Posterior vena cava (tissue), 2 donors: ENCODE results near the gene VAX1. TPM values are rescaled to one million over a fixed set of nuclear protein-coding genes. Genes with fewer than 3 reads are reported as not detected.
"Not testable (repeated sequence)": the region's sequence is repeated elsewhere in the genome, so short reads cannot be mapped to it uniquely, and the experiment has no call there.

Experiments
- DNase-seq: peaks from one replicate; pipeline ENCODE4 v3.0.0-alpha.2; 2020; ENCODE audit warnings: low spot score
- intact Hi-C, 2 donors: fragments of 100-400 bp; cut with DNase I; formaldehyde crosslinking; loops; one replicate each; pipeline versions ENCODE4 v1.14.1 to v1.14.2; 2022 to 2023
- microRNA-seq, 2 donors: library from miRNA; unstranded; fragments of <30 nt; microRNA quantifications; one replicate each; pipeline ENCODE4 v1.2.0, GENCODE V29; 2020 to 2021; ENCODE audit warnings: borderline microRNAs expressed in 2 of 2
- total RNA-seq, 2 donors: library from RNA; stranded (reverse); fragmentation: NEBNext Ultra II Directional; extraction: Animal tissue kit (Norgen Biotek cat#: 25700); gene quantifications; one replicate each; pipeline ENCODE4 v1.2.1, GENCODE V29; 2021
- donor health status: DM: yes; HTN: yes; CAD: no.
- donor health status: DM: yes; HTN: yes; CAD: no.

The VAX1 gene
- total RNA-seq, 2 donors from 2014 or later: not detected

DNA sequence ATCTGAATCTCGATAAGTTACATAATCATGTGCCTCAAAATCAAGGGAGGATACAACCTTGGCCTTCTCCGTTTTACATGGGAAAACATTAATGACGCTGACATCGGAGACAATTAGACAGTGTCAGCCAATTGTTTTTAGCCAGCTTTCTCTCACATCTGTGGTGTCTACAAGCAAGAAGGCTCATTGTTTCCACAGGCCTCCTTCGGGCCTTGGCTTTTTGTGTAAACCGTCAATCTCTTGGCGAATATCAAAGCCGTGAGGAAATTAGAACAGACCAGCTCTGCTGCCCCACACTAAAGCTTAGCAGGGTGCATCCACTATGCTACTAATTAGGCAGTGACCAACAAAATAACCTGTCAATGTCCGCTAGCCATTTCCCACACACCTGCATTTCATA, 43.2 kb downstream of the VAX1 start:
- intact Hi-C loops: no loop called here
- DNase-seq: no peak

DNA sequence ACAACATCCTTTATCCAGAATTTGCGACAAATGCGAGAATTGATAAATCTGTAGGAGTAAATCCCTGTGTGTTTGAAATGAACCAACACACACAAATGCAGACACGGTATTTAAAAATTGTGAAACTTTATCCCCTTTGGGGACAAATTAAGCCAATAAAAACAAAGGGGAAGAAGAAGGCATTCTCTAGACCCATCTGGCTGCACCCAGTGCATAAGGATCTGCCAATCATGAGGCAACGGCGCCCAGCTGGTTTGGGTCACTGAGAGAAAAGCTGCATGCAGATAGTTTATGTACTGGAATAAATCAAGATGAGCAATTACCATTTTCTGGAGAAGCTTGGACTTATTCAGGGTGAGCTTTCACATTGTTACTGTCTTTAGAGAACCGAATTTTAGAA, 45.7 kb downstream of the VAX1 start:
- no peak for DNase-seq
- intact Hi-C loops: no loop called here

DNA sequence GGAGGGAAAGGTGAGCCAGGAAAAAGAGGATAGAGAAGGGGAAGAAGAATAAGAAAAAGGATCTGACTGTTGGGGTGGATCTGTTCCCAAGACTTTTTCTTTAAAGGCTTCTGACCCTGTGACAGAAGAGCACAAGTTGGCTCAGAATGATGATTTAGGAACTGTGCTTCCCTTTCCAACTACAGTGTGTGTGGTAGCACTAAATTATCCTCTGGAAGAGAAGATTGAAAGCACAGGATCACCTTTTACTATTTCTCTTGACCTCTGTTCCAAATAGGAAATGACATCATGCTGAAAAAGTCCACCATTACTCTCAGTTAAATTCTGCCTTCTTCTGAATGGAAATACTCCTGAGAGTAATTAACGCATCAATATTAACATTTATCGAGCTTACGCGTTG, 47.2 kb downstream of the VAX1 start:
- intact Hi-C loops: no loop called here
- DNase-seq: no peak

DNA sequence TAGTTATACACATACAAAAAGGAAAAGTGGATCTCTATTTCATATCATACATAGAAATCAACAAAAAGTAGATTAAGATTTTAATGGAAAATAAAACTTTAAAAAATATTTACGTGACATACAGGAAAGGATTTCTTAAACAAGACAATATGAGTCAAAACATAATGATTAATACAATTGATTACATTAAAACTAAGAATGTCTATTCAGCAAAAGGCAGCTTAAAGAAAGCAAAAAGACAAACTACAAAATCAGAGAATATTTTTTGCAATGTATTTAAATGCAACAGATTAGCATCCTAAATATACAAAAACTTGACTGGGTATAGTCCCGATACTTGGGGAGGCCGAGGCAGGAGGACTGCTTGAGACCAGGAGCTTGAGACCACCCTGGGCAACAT, 50.5 kb downstream of the VAX1 start:
- intact Hi-C loops: no loop called here
- no peak for DNase-seq

DNA sequence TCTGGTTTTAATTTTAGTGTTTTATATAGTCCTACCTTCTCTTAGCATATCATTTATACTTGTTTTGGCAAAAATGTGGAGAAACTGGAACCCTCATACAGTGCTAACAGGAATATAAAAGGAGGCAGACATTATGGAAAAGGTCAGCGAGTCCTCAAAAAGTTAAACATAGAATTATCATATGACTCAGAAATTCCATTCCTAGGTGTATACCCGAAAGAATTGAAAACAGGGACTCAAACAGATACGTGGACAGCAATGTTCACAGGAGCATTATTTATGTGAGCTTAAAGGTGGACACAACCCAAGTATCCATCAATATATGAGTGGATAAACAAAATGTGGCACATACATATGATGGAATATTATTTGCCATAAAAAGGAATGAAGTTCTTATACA, 51.5 kb downstream of the VAX1 start:
- DNase-seq: no peak
- intact Hi-C loops: no loop called here

DNA sequence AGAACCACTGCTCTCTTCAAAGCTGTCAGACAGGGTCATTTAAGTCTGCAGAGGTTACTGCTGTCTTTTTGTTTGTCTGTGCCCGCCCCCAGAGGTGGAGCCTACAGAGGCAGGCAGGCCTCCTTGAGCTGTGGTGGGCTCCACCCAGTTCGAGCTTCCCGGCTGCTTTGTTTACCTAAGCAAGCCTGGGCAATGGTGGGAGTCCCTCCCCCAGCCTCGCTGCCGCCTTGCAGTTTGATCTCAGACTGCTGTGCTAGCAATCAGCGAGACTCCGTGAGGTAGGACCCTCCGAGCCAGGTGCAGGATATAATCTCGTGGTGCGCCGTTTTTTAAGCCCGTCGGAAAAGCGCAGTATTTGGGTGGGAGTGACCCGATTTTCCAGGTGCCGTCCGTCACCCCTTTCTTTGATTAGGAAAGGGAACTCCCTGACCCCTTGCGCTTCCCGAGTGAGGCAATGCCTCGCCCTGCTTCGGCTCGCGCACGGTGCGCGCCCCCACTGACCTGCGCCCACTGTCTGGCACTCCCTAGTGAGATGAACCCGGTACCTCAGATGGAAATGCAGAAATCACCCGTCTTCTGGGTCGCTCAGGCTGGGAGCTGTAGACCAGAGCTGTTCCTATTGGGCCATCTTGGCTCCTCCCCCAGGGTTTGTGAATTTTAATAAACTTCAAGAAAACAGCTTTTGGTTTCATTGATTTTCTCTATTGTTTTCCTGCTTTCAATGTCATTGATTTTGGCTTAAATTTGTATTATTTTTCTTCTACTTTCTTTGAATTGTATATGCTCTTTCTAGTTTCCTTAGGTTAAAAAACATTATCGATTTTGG, 53.4 kb downstream of the VAX1 start:
- intact Hi-C loops, DNase-seq: not testable (repeated sequence)

Small RNA genes lying within 50 kb of the gene (microRNA-seq; reads per million reads assigned to microRNA genes)
- gene MIR3663: 0 reads per million in 2 donors

Other genes starting within 250 kb of the VAX1 start
- gene SHTN1, start 133.1 kb downstream of the VAX1 start, total RNA-seq: 10 to 100 TPM; 11.9 to 14.4 TPM
- not detected for gene KCNK18, start 59.2 kb upstream of the VAX1 start, total RNA-seq
- 1 to 10 TPM in 1 of 2 donors, under 1 TPM in 1; 0.81 to 2.7 TPM for gene SLC18A2, start 102.8 kb upstream of the VAX1 start, total RNA-seq
- 10 to 100 TPM; 29.2 to 35.7 TPM for gene PDZD8, start 237.2 kb upstream of the VAX1 start, total RNA-seq